OCI-LY1 (cell line): Measurements from ENCODE around the gene CTSE.
"Not testable (repeated sequence)": the region's sequence is repeated elsewhere in the genome, so short reads cannot be mapped to it uniquely, and the experiment has no call there.

Experiments used
- H2AFZ ChIP-seq: fragments of 200-600 bp; sonication (generic), shearing (Covaris generic); 2 replicates; pipeline ENCODE4 v1.6.0; 2014; ENCODE audit warnings: antibody characterized with exemption, mild to moderate bottlenecking, low read length
- H3F3A ChIP-seq: fragments of 200-600 bp; sonication (generic), shearing (Covaris generic); 2 replicates; pipeline ENCODE4 v1.6.0; 2014; ENCODE audit warnings: mild to moderate bottlenecking, antibody characterized with exemption, low read length, moderate library complexity; ENCODE audit not compliant: insufficient read depth
- H3K27ac ChIP-seq: fragments of 200-600 bp; sonication (generic); 2 replicates; pipeline ENCODE4 v1.5.1; 2014; ENCODE audit warnings: low read length, mixed run types, mild to moderate bottlenecking, low read depth; ENCODE audit not compliant: poor library complexity, severe bottlenecking
- H3K27me3 ChIP-seq: fragments of 200-600 bp; sonication (generic); 2 replicates; pipeline ENCODE4 v1.6.0; 2014; ENCODE audit warnings: antibody characterized with exemption, mild to moderate bottlenecking, low read length, moderate library complexity; ENCODE audit not compliant: insufficient read depth
- H3K36me3 ChIP-seq: fragments of 200-600 bp; sonication (generic); 2 replicates; pipeline ENCODE4 v1.6.1; 2014; ENCODE audit warnings: mild to moderate bottlenecking, antibody characterized with exemption, low read length, moderate library complexity, mixed read lengths; ENCODE audit not compliant: insufficient read depth
- H3K4me1 ChIP-seq: fragments of 200-600 bp; sonication (generic); 2 replicates; pipeline ENCODE4 v1.5.1; 2014; ENCODE audit warnings: mild to moderate bottlenecking, low read length, moderate library complexity; ENCODE audit not compliant: insufficient read depth, severe bottlenecking
- H3K4me2 ChIP-seq: fragments of 200-600 bp; sonication (generic), shearing (Covaris generic); 2 replicates; pipeline ENCODE4 v1.6.1; 2014; ENCODE audit warnings: low read length
- H3K4me3 ChIP-seq: fragments of 200-600 bp; sonication (generic); 2 replicates; pipeline ENCODE4 v1.5.1; 2014; ENCODE audit warnings: low read length, low read depth, mild to moderate bottlenecking, mixed read lengths; ENCODE audit not compliant: poor library complexity, severe bottlenecking
- H3K79me2 ChIP-seq: fragments of 200-600 bp; shearing (Covaris generic); 2 replicates; pipeline ENCODE4 v1.6.1; 2016; ENCODE audit warnings: mixed run types, low read length, mixed read lengths; ENCODE audit not compliant: insufficient read depth
- H3K9ac ChIP-seq: fragments of 200-600 bp; sonication (generic), shearing (Covaris generic); 2 replicates; pipeline ENCODE4 v1.6.1; 2014; ENCODE audit warnings: mild to moderate bottlenecking, low read length, mixed read lengths
- H3K9me2 ChIP-seq: fragments of 200-600 bp; sonication (generic), shearing (Covaris generic); 2 replicates; pipeline ENCODE4 v1.6.1; 2014; ENCODE audit warnings: low read depth, mild to moderate bottlenecking, low read length, mixed read lengths
- H3K9me3 ChIP-seq: fragments of 200-600 bp; shearing (Covaris generic); 2 replicates; pipeline ENCODE4 v1.6.1; 2014; ENCODE audit warnings: low read length, mixed read lengths
- H4K20me1 ChIP-seq: fragments of 200-600 bp; sonication (generic), shearing (Covaris generic); 2 replicates; pipeline ENCODE4 v1.6.0; 2016; ENCODE audit warnings: mild to moderate bottlenecking, low read length; ENCODE audit not compliant: insufficient read depth
- EZH2 ChIP-seq: fragments of 200-600 bp; sonication (generic), shearing (Covaris generic); IDR thresholded peaks from 2 replicates; pipeline ENCODE4 v1.8.0; 2017; ENCODE audit warnings: borderline replicate concordance, mixed run types, mild to moderate bottlenecking, antibody characterized with exemption, low read length, moderate library complexity, mixed read lengths
- TF ChIP-seq, protein P1 (sequence below): fragments of 200-600 bp; sonication (generic), shearing (Covaris generic); IDR thresholded peaks from 2 replicates; pipeline ENCODE4 v1.5.1; 2017; ENCODE audit warnings: mild to moderate bottlenecking, antibody characterized with exemption, low read length, moderate library complexity, mixed read lengths

The CTSE gene

DNA sequence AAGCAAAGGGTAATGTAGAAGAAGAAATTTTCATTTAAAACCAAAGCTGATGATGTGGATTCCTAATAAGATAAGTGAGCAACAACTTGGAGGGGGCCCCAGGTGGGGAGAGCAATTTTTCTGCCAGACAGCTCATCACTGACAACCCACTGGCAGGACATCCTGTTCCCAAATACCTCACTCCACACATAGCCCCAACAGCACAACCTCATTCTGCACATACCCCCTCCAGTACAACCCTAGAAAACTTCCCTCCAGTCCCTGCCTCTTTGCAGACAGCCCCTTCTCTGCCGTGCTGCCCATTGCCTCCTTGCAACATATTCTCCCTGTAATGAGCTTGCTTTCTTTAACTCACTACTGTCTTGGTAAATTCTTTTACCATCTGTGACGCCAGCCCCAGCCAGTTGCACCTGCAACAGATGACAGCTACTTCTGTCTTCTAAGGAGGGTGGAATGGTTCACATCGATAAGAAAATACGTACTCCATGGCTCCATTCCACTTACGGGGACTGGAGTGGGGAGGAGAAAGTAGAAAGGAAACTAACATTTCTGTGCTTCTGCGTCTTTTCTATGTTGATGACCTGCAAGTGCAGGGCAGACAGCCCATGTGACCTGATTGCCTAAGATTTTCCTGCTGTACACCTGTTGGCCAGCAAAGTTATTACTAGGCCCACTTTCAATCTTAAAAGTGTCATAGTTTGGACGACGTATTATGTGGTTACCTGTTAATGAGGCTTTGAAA is 44.0 kb upstream of the CTSE start:
- Histone ChIP-seq H3K36me3 (peaks cover 5% of the 10 kb centered on the region), H3F3A (no peaks in the 10 kb centered on the region), H2AFZ (no peak overlapping the region), H3K9ac (no peak overlapping the region), H3K27me3 (no peaks in the 10 kb centered on the region), H3K4me1 (peaks cover 14% of the 10 kb centered on the region), H3K27ac (no peak overlapping the region), H3K9me2 (no peaks in the 10 kb centered on the region), H3K79me2 (no peaks in the 10 kb centered on the region), H3K9me3 (0 out of 2 replicates have a peak, but pooled peaks cover 3% of the 10 kb centered on the region), H3K4me3 (no peak overlapping the region), H4K20me1 (no peaks in the 10 kb centered on the region), H3K4me2 (no peak overlapping the region)
- TF ChIP-seq, protein P1, sequence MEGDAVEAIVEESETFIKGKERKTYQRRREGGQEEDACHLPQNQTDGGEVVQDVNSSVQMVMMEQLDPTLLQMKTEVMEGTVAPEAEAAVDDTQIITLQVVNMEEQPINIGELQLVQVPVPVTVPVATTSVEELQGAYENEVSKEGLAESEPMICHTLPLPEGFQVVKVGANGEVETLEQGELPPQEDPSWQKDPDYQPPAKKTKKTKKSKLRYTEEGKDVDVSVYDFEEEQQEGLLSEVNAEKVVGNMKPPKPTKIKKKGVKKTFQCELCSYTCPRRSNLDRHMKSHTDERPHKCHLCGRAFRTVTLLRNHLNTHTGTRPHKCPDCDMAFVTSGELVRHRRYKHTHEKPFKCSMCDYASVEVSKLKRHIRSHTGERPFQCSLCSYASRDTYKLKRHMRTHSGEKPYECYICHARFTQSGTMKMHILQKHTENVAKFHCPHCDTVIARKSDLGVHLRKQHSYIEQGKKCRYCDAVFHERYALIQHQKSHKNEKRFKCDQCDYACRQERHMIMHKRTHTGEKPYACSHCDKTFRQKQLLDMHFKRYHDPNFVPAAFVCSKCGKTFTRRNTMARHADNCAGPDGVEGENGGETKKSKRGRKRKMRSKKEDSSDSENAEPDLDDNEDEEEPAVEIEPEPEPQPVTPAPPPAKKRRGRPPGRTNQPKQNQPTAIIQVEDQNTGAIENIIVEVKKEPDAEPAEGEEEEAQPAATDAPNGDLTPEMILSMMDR, result no peak
- TF ChIP-seq EZH2, result no peak

DNA sequence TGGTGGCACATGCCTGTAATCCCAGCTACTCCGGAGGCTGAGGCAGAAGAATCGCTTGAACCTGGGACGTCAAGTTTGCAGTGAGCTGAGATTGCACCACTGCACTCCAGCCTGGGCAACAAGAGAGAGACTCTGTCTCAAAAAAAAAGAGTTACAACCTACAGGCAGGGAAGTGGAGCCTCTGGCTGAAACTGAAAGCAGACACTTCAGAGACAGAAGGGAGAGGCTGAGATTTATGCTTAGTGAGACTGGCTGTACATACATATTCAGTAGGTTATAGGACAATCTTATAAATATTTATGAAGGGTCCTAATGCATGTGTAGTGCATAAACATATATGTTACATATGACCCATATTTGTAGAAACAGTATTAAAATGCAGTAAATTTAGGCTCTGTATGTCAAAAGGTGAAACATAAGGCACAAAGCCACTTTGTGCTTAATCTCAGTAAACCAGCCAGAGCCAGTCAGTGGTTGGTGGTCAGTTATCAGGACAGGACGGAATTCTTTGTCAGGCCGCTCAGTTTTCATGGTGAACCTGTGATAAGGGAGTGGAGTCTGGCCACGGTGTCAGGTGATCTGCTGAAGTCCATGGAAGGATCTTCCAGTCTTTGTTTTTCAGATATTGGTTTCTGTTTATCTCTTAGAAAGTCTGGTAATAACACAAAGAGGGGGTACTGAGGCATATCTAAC is 42.9 kb upstream of the CTSE start:
- Histone ChIP-seq H3K79me2 (no peaks in the 10 kb centered on the region), H3K9me2 (no peaks in the 10 kb centered on the region), H3K27ac (no peak overlapping the region), H3K27me3 (no peaks in the 10 kb centered on the region), H3F3A (no peaks in the 10 kb centered on the region), H4K20me1 (no peaks in the 10 kb centered on the region), H3K4me3 (no peak overlapping the region), H3K9ac (no peak overlapping the region), H3K4me2 (no peak overlapping the region), H3K9me3 (0 out of 2 replicates have a peak, but pooled peaks cover 3% of the 10 kb centered on the region), H2AFZ (no peak overlapping the region), H3K36me3 (peaks cover 10% of the 10 kb centered on the region), H3K4me1 (peaks cover 14% of the 10 kb centered on the region)
- TF ChIP-seq, protein P1, result no peak
- TF ChIP-seq EZH2, result no peak

DNA sequence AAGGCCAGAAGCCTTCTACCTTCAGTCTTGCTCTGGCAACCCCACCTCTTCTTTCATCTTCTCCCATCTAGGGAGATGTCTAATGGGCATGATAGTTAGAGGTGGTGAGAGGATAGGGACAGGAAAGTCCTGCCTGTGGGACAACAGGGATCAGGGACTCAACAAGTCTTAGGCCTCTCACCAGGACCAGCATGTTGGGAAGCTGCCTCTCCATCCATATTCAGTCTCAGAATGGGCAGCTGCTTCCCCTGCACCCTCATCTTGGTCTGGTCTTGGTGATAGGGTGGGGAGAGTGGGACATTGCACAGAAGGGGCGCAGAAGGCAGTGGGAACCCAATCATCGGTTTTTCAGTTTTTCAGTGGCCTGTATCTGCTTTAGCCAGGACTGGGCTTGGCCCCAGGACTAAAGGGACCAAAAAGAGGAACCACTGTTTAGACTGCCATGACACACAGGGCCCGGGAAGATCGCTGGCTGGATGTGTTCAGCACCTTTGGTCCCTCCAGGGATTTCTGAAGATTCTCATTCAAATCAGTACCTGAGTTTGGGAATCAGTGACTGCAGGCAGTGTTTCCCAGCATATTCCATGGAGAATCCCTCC is 42.0 kb upstream of the CTSE start:
- Histone ChIP-seq H3K9me3 (0 out of 2 replicates have a peak, but pooled peaks cover 3% of the 10 kb centered on the region), H4K20me1 (no peaks in the 10 kb centered on the region), H3K9ac (no peak overlapping the region), H2AFZ (no peak overlapping the region), H3K4me2 (no peak overlapping the region), H3K4me3 (no peak overlapping the region), H3K27ac (no peak overlapping the region), H3K9me2 (no peaks in the 10 kb centered on the region), H3K79me2 (no peaks in the 10 kb centered on the region), H3F3A (no peaks in the 10 kb centered on the region), H3K4me1 (peaks cover 14% of the 10 kb centered on the region), H3K27me3 (no peaks in the 10 kb centered on the region), H3K36me3 (peaks cover 15% of the 10 kb centered on the region)
- no peak for TF ChIP-seq EZH2
- TF ChIP-seq, protein P1, result no peak

DNA sequence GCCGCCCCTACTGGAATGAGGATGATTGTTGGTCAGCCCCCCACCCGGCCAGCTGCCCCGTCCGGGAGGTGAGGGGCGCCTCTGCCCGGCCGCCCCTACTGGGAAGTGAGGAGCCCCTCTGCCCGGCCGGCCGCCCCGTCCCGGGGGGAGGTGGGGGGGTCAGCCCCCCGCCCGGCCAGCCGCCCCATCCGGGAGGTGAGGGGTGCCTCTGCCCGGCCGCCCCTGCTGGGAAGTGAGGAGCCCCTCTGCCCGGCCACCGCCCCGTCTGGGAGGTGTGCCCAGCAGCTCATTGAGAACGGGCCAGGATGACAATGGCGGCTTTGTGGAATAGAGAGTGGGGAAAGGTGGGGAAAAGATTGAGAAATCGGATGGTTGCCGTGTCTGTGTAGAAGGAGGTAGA is 40.8 kb upstream of the CTSE start:
- not testable (repeated sequence) for H3K9ac ChIP-seq, H3K9me3 ChIP-seq, H3K9me2 ChIP-seq, H3K4me3 ChIP-seq, H3K27me3 ChIP-seq, H3F3A ChIP-seq, H3K79me2 ChIP-seq, H4K20me1 ChIP-seq, H2AFZ ChIP-seq, H3K4me2 ChIP-seq, H3K27ac ChIP-seq
- Histone ChIP-seq H3K36me3 (peaks cover 23% of the 10 kb centered on the region), H3K4me1 (peaks cover 14% of the 10 kb centered on the region)

DNA sequence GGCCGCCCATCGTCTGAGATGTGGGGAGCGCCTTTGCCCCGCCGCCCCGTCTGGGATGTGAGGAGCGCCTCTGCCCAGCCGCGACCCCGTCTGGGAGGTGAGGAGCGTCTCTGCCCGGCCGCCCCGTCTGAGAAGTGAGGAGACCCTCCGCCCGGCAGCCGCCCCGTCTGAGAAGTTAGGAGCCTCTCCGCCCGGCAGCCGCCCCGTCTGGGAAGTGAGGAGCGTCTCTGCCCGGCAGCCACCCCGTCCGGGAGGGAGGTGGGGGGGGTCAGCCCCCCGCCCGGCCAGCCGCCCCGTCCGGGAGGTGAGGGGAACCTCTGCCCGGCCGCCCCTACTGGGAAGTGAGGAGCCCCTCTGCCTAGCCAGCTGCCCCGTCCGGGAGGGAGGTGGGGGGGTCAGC is 40.3 kb upstream of the CTSE start:
- not testable (repeated sequence) for H4K20me1 ChIP-seq, H3K27me3 ChIP-seq, H3K79me2 ChIP-seq, H3K4me3 ChIP-seq, H2AFZ ChIP-seq, H3F3A ChIP-seq, H3K9me2 ChIP-seq, H3K4me2 ChIP-seq, H3K9me3 ChIP-seq, H3K9ac ChIP-seq, H3K27ac ChIP-seq
- Histone ChIP-seq H3K4me1 (peaks cover 14% of the 10 kb centered on the region), H3K36me3 (peaks cover 28% of the 10 kb centered on the region)
